Upper lobe of left lung (tissue), 4 donors: ENCODE results near the gene ERCC6.

Experiments
- POLR2A ChIP-seq, 4 donors: fragments of 450-650 bp; IDR thresholded peaks; one replicate each; pipeline ENCODE4 v1.5.1; 2016 to 2017; ENCODE audit warnings: antibody characterized with exemption in 4 of 4, mild to moderate bottlenecking in 2 of 4
- TF ChIP-seq, protein P1 (sequence below), 6 experiments: fragments of 450-650 bp in 4 of 6; fragments of 200-600 bp in 2 of 6; sonication (generic) in 2 of 6; IDR thresholded peaks; one replicate each; pipeline ENCODE4 v1.5.1; 2016 to 2019; ENCODE audit warnings: antibody characterized with exemption in 6 of 6

DNA sequence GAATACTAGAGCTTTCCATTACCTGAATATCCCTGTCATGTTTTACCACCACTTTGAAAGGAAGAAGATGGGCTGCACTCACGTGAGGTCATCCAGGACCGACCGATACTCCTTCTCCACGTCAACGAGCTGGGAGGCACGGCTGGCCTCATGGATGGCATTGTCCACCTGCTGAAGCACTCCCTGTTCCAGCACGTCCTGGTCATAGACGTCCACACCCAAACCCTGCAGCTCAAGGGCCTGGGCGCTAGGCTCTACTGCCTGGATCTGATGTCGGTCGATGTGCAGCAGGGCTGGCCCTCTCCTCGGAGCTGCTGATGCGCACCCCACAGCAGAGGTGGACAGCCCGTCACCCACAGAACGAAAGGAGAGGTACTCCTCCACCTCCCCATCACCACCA is 6.5 kb downstream of the ERCC6 start:
- TF ChIP-seq, protein P1, sequence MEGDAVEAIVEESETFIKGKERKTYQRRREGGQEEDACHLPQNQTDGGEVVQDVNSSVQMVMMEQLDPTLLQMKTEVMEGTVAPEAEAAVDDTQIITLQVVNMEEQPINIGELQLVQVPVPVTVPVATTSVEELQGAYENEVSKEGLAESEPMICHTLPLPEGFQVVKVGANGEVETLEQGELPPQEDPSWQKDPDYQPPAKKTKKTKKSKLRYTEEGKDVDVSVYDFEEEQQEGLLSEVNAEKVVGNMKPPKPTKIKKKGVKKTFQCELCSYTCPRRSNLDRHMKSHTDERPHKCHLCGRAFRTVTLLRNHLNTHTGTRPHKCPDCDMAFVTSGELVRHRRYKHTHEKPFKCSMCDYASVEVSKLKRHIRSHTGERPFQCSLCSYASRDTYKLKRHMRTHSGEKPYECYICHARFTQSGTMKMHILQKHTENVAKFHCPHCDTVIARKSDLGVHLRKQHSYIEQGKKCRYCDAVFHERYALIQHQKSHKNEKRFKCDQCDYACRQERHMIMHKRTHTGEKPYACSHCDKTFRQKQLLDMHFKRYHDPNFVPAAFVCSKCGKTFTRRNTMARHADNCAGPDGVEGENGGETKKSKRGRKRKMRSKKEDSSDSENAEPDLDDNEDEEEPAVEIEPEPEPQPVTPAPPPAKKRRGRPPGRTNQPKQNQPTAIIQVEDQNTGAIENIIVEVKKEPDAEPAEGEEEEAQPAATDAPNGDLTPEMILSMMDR (IDR thresholded peaks at IDR 0.05): no peak
- TF ChIP-seq POLR2A (IDR thresholded peaks at IDR 0.05): no peak
